Measurements from ENCODE around the gene STARD3NL.

The STARD3NL gene

GRCh38 chr7:38162036-38162435, 16.0 kb upstream of the STARD3NL start:
- TF ChIP-seq EZH2 (IDR thresholded peaks at IDR 0.05; ENCODE audit: borderline replicate concordance, low read depth, low read length, severe bottlenecking): no peak
- no peak for TF ChIP-seq CTCF (IDR thresholded peaks at IDR 0.05; ENCODE audit: borderline replicate concordance, extremely low read depth, low read length, poor library complexity, severe bottlenecking)
- no peaks in the 10 kb centered on the region for H3K9me3 ChIP-seq (ENCODE audit: insufficient read depth, low read length, severe bottlenecking)

GRCh38 chr7:38163671-38164070, 14.4 kb upstream of the STARD3NL start:
- Histone ChIP-seq H3K4me3 (ENCODE audit: low read depth in 1 of 2, low read length in 2 of 2) (no peak overlapping the region), H3K27ac (ENCODE audit: low read length) (no peak overlapping the region)

More at GRCh38 chr7:38162036-38162435, 16.0 kb upstream of the STARD3NL start:
- H3K79me2 ChIP-seq (ENCODE audit: insufficient read depth, low read length): no peaks in the 10 kb centered on the region
- no peak for DNase-seq
- H3K9ac ChIP-seq (ENCODE audit: low read depth, low read length): no peak overlapping the region
- no peaks in the 10 kb centered on the region for H3K36me3 ChIP-seq (ENCODE audit: insufficient read depth, low read length)
- peaks cover 16% of the 10 kb centered on the region for H3K27me3 ChIP-seq (ENCODE audit: insufficient read depth, low read length, poor library complexity)
- no peak overlapping the region for H3K27ac ChIP-seq (ENCODE audit: low read length)
- no peak overlapping the region for H3K4me2 ChIP-seq (ENCODE audit: insufficient read depth, low read length)
- H3K4me3 ChIP-seq (ENCODE audit: low read depth in 1 of 2, low read length in 2 of 2): no peak overlapping the region
- ATAC-seq (ENCODE audit: insufficient read depth, low read depth): no peak
- no peak overlapping the region for H2AFZ ChIP-seq (ENCODE audit: low read depth, low read length)
- no peaks in the 10 kb centered on the region for H4K20me1 ChIP-seq (ENCODE audit: insufficient read depth, low read length)
- H3K4me1 ChIP-seq (ENCODE audit: insufficient read depth, low read length): no peaks in the 10 kb centered on the region

GRCh38 chr7:38168890-38169570, 9.0 kb upstream of the STARD3NL start:
- no peak for ATAC-seq (ENCODE audit: insufficient read depth, low read depth)
- TF ChIP-seq EZH2 (IDR thresholded peaks at IDR 0.05; ENCODE audit: borderline replicate concordance, low read depth, low read length, severe bottlenecking): no peak
- TF ChIP-seq CTCF (IDR thresholded peaks at IDR 0.05; ENCODE audit: borderline replicate concordance, extremely low read depth, low read length, poor library complexity, severe bottlenecking): no peak
- DNase-seq: no peak
- H3K27ac ChIP-seq (ENCODE audit: low read length): no peak overlapping the region
- peaks cover 37% of the 10 kb centered on the region for H3K27me3 ChIP-seq (ENCODE audit: insufficient read depth, low read length, poor library complexity)
- no peaks in the 10 kb centered on the region for H3K79me2 ChIP-seq (ENCODE audit: insufficient read depth, low read length)
- no peaks in the 10 kb centered on the region for H3K36me3 ChIP-seq (ENCODE audit: insufficient read depth, low read length)
- H3K4me2 ChIP-seq (ENCODE audit: insufficient read depth, low read length): no peak overlapping the region
- H3K9ac ChIP-seq (ENCODE audit: low read depth, low read length): no peak overlapping the region
- H3K4me3 ChIP-seq (ENCODE audit: low read depth in 1 of 2, low read length in 2 of 2): no peak overlapping the region
- H4K20me1 ChIP-seq (ENCODE audit: insufficient read depth, low read length): no peaks in the 10 kb centered on the region
- no peaks in the 10 kb centered on the region for H3K9me3 ChIP-seq (ENCODE audit: insufficient read depth, low read length, severe bottlenecking)
- no peaks in the 10 kb centered on the region for H3K4me1 ChIP-seq (ENCODE audit: insufficient read depth, low read length)
- H2AFZ ChIP-seq (ENCODE audit: low read depth, low read length): no peak overlapping the region

More at GRCh38 chr7:38163671-38164070, 14.4 kb upstream of the STARD3NL start:
- Histone ChIP-seq H4K20me1 (ENCODE audit: insufficient read depth, low read length) (no peaks in the 10 kb centered on the region), H3K79me2 (ENCODE audit: insufficient read depth, low read length) (no peaks in the 10 kb centered on the region), H3K27me3 (ENCODE audit: insufficient read depth, low read length, poor library complexity) (peaks cover 26% of the 10 kb centered on the region), H3K9ac (ENCODE audit: low read depth, low read length) (no peak overlapping the region), H3K36me3 (ENCODE audit: insufficient read depth, low read length) (no peaks in the 10 kb centered on the region), H3K4me1 (ENCODE audit: insufficient read depth, low read length) (no peaks in the 10 kb centered on the region), H3K4me2 (ENCODE audit: insufficient read depth, low read length) (no peak overlapping the region), H3K9me3 (ENCODE audit: insufficient read depth, low read length, severe bottlenecking) (no peaks in the 10 kb centered on the region), H2AFZ (ENCODE audit: low read depth, low read length) (no peak overlapping the region)
- DNase-seq (no peak), ATAC-seq (ENCODE audit: insufficient read depth, low read depth) (no peak)
- TF ChIP-seq CTCF (IDR thresholded peaks at IDR 0.05; ENCODE audit: borderline replicate concordance, extremely low read depth, low read length, poor library complexity, severe bottlenecking): no peak
- TF ChIP-seq EZH2 (IDR thresholded peaks at IDR 0.05; ENCODE audit: borderline replicate concordance, low read depth, low read length, severe bottlenecking): no peak
